Esophagus squamous epithelium (tissue), 5 donors: ENCODE results near the gene TREX2. TPM values are rescaled to one million over a fixed set of nuclear protein-coding genes. Genes with fewer than 3 reads are reported as not detected.

Source experiments
- DNase-seq: peaks from one replicate; lab custom pipeline; 2025; lab: John Stamatoyannopoulos, UW
- H3K27ac ChIP-seq, 4 donors: fragments of 200-600 bp; sonication (generic); one replicate each; pipeline ENCODE4 v1.5.1; 2016 to 2019; ENCODE audit warnings: mild to moderate bottlenecking in 1 of 4
- H3K27me3 ChIP-seq, 4 donors: fragments of 200-600 bp; sonication (generic); 1 replicate in 3 of 4; 2 replicates in 1 of 4; pipeline versions ENCODE4 v1.5.1 to v1.6.0; 2017 to 2021; ENCODE audit warnings: antibody characterized with exemption in 1 of 4
- H3K36me3 ChIP-seq, 3 donors: fragments of 200-600 bp; sonication (generic); one replicate each; pipeline ENCODE4 v1.5.1; 2016 to 2019
- H3K4me1 ChIP-seq, 3 donors: fragments of 200-600 bp; sonication (generic); one replicate each; pipeline ENCODE4 v1.5.1; 2017 to 2019
- H3K4me3 ChIP-seq, 4 donors: fragments of 200-600 bp; sonication (generic); 1 replicate in 3 of 4; 2 replicates in 1 of 4; pipeline ENCODE4 v1.5.1; 2016 to 2019; ENCODE audit warnings: mild to moderate bottlenecking in 2 of 4, moderate library complexity in 1 of 4
- H3K9me3 ChIP-seq, 3 donors: fragments of 200-600 bp; sonication (generic); one replicate each; pipeline ENCODE4 v1.5.1; 2016 to 2019
- POLR2A ChIP-seq, 4 donors: fragments of 450-650 bp; IDR thresholded peaks; one replicate each; pipeline ENCODE4 v1.6.1; 2017; ENCODE audit warnings: antibody characterized with exemption in 4 of 4, mild to moderate bottlenecking in 4 of 4, moderate library complexity in 3 of 4
- WGBS, 2 donors: methylation state at CpG; one replicate each; pipeline ENCODE4 v1.1.5; 2018; 5-methylcytosine and 5-hydroxymethylcytosine counted together
- intact Hi-C: fragments of 100-400 bp; cut with DNase I; formaldehyde crosslinking; loops from one replicate; pipeline ENCODE4 v1.15.0; 2022
- total RNA-seq, 4 donors: library from RNA; depleted of rRNA; stranded (reverse); fragments of >200 nt; gene quantifications; one replicate each; pipeline ENCODE4 v1.1.0, GENCODE V29; 2016
- TF ChIP-seq, protein P1 (sequence below), 6 experiments: fragments of 450-650 bp in 4 of 6; fragments of 200-600 bp in 2 of 6; sonication (generic) in 2 of 6; IDR thresholded peaks; one replicate each; pipeline ENCODE4 v1.5.1; 2016 to 2019; ENCODE audit warnings: antibody characterized with exemption in 6 of 6, mild to moderate bottlenecking in 4 of 6, moderate library complexity in 4 of 6
- donor health status: DM: yes; HTN: yes; CAD: no.

The TREX2 gene
- total RNA-seq, 4 donors from 2014 or later: 1.4 to 6.6 (median 4.3) TPM

DNA sequence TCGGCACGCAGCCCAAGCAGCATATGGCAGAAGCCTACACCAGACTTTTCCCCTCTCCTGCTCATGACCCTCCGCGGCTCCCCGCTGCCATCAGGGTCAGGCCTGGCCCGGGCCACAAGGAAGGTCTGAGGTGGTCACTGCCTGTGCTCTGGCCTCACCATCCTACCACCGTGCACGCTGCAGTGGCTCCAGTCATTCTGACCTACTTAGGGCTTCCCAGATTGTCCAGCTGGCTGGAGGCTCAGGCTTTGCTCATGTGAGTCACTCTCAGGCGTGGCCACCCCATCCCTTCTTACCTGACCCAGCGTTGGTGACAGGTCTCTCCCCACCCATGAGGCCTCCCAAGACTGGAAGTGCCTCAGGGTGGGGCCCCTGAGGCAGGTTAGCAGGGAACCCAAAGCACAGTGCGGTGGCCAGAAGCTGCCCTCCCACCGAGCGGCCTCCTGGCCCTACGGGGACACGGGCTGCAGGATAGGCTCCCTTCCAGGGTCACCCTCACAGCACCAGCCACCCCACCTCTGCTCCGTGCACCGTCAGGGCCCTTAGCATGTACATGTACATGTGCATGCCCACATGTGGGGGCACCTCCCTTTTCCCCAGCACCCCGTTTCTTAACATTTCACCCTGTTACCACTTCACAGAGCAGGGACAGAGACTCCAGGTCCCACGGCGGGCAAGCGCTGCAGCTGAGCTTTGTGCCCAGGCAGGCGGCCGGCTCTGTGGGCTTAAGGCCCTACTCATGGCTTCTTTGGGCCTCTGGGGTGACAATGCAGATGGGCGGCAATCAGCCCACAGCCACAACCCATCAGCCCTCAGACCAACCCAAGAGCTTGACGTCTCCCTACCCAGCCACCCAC is 2.2 kb downstream of the TREX2 start:
- no peak for TF ChIP-seq POLR2A (IDR thresholded peaks at IDR 0.05)
- TF ChIP-seq, protein P1, sequence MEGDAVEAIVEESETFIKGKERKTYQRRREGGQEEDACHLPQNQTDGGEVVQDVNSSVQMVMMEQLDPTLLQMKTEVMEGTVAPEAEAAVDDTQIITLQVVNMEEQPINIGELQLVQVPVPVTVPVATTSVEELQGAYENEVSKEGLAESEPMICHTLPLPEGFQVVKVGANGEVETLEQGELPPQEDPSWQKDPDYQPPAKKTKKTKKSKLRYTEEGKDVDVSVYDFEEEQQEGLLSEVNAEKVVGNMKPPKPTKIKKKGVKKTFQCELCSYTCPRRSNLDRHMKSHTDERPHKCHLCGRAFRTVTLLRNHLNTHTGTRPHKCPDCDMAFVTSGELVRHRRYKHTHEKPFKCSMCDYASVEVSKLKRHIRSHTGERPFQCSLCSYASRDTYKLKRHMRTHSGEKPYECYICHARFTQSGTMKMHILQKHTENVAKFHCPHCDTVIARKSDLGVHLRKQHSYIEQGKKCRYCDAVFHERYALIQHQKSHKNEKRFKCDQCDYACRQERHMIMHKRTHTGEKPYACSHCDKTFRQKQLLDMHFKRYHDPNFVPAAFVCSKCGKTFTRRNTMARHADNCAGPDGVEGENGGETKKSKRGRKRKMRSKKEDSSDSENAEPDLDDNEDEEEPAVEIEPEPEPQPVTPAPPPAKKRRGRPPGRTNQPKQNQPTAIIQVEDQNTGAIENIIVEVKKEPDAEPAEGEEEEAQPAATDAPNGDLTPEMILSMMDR (IDR thresholded peaks at IDR 0.05): no peak
- 80 to 100% methylated on average over 1 to 9 of the region's 25 CpGs for whole genome bisulfite sequencing, 2 donors
- Histone ChIP-seq H3K36me3 (peaks cover 0 to 5% (median 0%) of the 10 kb centered on the region in 3 donors), H3K27ac (no peak overlapping the region), H3K27me3 (peaks cover 0 to 9% (median 0%) of the 10 kb centered on the region in 4 donors), H3K4me3 (no peak overlapping the region), H3K9me3 (no peaks in the 10 kb centered on the region), H3K4me1 (peaks cover 0 to 14% (median 0%) of the 10 kb centered on the region in 3 donors)
- intact Hi-C loops: no loop called here
- DNase-seq: no peak

DNA sequence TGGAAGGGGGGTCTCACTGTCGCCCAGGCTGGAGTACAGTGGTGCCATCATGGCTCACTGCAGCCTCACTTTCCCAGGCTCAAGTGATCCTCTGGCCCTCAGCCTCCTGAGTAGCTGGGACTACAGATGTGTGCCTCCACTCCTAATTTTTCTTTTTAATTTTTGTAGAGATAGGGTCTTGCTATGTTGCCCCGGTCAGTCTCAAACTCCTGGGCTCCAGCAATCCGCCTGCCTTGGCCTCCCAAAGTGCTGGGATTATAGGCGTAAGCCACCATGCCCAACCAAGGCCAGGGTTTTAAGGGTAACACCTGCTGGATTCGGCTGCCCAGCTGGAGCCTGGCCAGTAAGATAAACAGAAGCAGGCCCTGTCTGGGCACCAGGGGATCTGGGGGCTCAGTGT is 3.4 kb downstream of the TREX2 start:
- H3K27me3 ChIP-seq: peaks cover 0 to 9% (median 0%) of the 10 kb centered on the region in 4 donors
- TF ChIP-seq POLR2A (IDR thresholded peaks at IDR 0.05): no peak
- TF ChIP-seq, protein P1 (IDR thresholded peaks at IDR 0.05): no peak
- 78% methylated on average over 5 of the region's 5 CpGs; no CpG with 5 or more reads in 1 of the 2 donors for WGBS, 2 donors
- H3K4me3 ChIP-seq: no peak overlapping the region
- DNase-seq: no peak
- H3K36me3 ChIP-seq: peaks cover 0 to 3% (median 0%) of the 10 kb centered on the region in 3 donors
- intact Hi-C loops: no loop called here
- H3K9me3 ChIP-seq: no peaks in the 10 kb centered on the region
- H3K27ac ChIP-seq: no peak overlapping the region
- H3K4me1 ChIP-seq: peaks cover 0 to 14% (median 0%) of the 10 kb centered on the region in 3 donors

DNA sequence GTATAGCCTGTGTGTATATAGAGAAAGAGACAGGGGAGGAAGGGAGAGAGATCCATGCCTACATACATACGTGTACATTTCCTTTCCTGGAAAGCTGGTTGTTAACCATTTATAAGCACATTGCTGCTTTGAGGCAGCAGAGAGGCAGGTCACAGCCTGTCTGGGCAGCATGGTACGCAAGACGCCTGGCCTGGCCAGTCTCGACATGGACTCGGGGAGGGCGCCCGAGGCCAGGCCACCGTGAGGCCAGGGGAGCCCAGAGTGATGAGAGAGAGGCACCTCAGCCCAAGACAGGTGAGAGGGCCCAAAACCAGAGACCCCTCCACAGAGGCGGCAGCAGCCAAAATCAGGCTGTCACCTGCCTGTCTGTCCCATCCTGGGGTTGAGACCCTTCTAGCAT is 3.9 kb downstream of the TREX2 start:
- Histone ChIP-seq H3K27ac (no peak overlapping the region), H3K9me3 (no peaks in the 10 kb centered on the region), H3K27me3 (peaks cover 0 to 9% (median 0%) of the 10 kb centered on the region in 4 donors), H3K4me1 (peaks cover 0 to 14% (median 0%) of the 10 kb centered on the region in 3 donors), H3K36me3 (no peaks in the 10 kb centered on the region), H3K4me3 (no peak overlapping the region)
- intact Hi-C loops: no loop called here
- DNase-seq: no peak
- WGBS, 2 donors: 0 to 51% methylated on average over 1 to 2 of the region's 9 CpGs
- TF ChIP-seq, protein P1 (IDR thresholded peaks at IDR 0.05): no peak
- no peak for TF ChIP-seq POLR2A (IDR thresholded peaks at IDR 0.05)

GRCh38 chrX:153441296-153441695 is 4.6 kb downstream of the TREX2 start:
- whole genome bisulfite sequencing, 2 donors: 36 to 62% methylated on average over 7 of the region's 7 CpGs
- Histone ChIP-seq H3K4me3 (no peak overlapping the region), H3K27me3 (peaks cover 0 to 9% (median 0%) of the 10 kb centered on the region in 4 donors), H3K9me3 (no peaks in the 10 kb centered on the region), H3K27ac (no peak overlapping the region), H3K4me1 (peaks cover 0 to 14% (median 0%) of the 10 kb centered on the region in 3 donors), H3K36me3 (no peaks in the 10 kb centered on the region)
- no peak for TF ChIP-seq POLR2A (IDR thresholded peaks at IDR 0.05)
- TF ChIP-seq, protein P1 (IDR thresholded peaks at IDR 0.05): no peak
- intact Hi-C loops: no loop called here
- no peak for DNase-seq

GRCh38 chrX:153440556-153441135 is 5.2 kb downstream of the TREX2 start:
- WGBS, 2 donors: 33 to 51% methylated on average over 3 to 6 of the region's 13 CpGs
- Histone ChIP-seq H3K27ac (no peak overlapping the region), H3K9me3 (no peaks in the 10 kb centered on the region), H3K27me3 (peaks cover 0 to 9% (median 0%) of the 10 kb centered on the region in 4 donors), H3K4me1 (peaks cover 0 to 14% (median 0%) of the 10 kb centered on the region in 3 donors), H3K4me3 (no peak overlapping the region), H3K36me3 (no peaks in the 10 kb centered on the region)
- TF ChIP-seq POLR2A (IDR thresholded peaks at IDR 0.05): no peak
- TF ChIP-seq, protein P1 (IDR thresholded peaks at IDR 0.05): no peak
- DNase-seq: no peak
- intact Hi-C loops: no loop called here
